ENCODE data around the gene TAS2R19.

Gene TAS2R19

DNA sequence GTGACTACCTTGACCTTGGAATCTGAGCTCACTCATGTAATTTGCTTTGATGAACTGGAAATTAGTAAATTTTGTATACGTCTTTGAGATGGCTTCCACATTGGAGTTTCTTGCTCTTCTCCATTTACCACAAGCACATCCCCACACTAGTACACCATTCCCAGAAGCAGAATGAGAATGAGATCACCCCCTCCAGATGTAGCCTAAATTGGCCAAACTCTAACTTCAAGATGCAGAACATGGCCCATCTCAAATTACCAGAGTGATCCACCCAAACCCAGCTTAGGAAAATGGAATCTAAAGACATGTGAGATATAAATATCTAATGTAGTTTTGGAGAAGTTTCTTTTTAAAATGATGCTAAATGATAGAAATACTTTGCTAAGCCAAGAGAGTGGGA lies 14.8 kb downstream of the TAS2R19 start:
- no peak for DNase-seq
- Histone ChIP-seq H3K9me3 (ENCODE audit: severe bottlenecking) (no peaks in the 10 kb centered on the region), H3K4me3 (ENCODE audit: low read depth, low read length) (no peak overlapping the region), H3K36me3 (no peaks in the 10 kb centered on the region), H3K27ac (no peak overlapping the region), H3K27me3 (ENCODE audit: insufficient read depth, low read depth, severe bottlenecking) (no peaks in the 10 kb centered on the region)
- TF ChIP-seq, protein P1, sequence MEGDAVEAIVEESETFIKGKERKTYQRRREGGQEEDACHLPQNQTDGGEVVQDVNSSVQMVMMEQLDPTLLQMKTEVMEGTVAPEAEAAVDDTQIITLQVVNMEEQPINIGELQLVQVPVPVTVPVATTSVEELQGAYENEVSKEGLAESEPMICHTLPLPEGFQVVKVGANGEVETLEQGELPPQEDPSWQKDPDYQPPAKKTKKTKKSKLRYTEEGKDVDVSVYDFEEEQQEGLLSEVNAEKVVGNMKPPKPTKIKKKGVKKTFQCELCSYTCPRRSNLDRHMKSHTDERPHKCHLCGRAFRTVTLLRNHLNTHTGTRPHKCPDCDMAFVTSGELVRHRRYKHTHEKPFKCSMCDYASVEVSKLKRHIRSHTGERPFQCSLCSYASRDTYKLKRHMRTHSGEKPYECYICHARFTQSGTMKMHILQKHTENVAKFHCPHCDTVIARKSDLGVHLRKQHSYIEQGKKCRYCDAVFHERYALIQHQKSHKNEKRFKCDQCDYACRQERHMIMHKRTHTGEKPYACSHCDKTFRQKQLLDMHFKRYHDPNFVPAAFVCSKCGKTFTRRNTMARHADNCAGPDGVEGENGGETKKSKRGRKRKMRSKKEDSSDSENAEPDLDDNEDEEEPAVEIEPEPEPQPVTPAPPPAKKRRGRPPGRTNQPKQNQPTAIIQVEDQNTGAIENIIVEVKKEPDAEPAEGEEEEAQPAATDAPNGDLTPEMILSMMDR (IDR thresholded peaks at IDR 0.05; ENCODE audit: low read depth, low read length): no peak

DNA sequence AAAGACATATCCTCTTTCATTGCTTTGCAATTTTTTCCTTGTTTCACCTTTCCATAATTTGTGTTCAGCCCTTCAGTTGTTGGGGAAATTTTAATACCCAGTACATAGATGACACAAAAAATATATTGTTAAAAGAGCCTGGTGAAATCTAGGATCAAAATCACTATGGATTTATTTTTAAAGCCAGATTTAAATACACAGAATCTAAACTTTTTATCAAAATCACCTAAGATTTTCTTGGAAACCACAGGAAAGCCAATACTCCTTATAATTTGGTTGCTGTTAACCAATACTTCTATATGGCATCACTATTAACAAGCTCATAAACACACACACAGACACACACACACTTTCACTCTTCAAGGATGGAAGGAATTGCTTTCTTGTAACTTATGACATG lies 24.2 kb downstream of the TAS2R19 start, which contains the start of gene TAS2R20:
Gene TAS2R20, minus strand, starts transcription at position 101 of the 400 bp plus-strand sequence. CDS start 429 bp downstream, outside the sequence.
- DNase-seq: no peak
- H3K27ac ChIP-seq: no peak within 1 kb of the TSS
- H3K4me3 ChIP-seq (ENCODE audit: low read depth, low read length): no peak within 1 kb of the TSS
- no peaks in the 10 kb centered on the region for H3K36me3 ChIP-seq
- H3K27me3 ChIP-seq (ENCODE audit: insufficient read depth, low read depth, severe bottlenecking): no peaks in the 10 kb centered on the region
- H3K9me3 ChIP-seq (ENCODE audit: severe bottlenecking): no peaks in the 10 kb centered on the region
- TF ChIP-seq, protein P1 (IDR thresholded peaks at IDR 0.05; ENCODE audit: low read depth, low read length): no peak

DNA sequence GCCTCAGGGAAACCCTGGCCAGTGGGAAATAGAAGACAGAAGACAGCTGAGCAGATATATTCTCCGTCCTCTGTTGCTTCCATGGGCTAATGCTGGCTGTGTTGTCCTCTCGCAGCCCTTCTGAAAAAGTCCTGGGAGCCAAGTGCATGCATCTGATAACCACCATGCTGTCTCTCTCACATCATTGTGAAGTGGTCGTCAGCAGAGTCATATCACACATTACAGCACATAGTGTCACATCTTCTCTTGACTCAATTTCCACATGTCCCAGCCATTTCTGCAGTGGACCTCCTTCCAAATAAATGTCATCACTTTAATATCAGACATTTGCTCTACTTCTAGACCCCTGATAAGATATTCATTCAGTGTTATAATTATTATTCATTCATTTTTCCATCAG lies 28.1 kb downstream of the TAS2R19 start:
- H3K27ac ChIP-seq: no peak overlapping the region
- no peaks in the 10 kb centered on the region for H3K9me3 ChIP-seq (ENCODE audit: severe bottlenecking)
- H3K27me3 ChIP-seq (ENCODE audit: insufficient read depth, low read depth, severe bottlenecking): no peaks in the 10 kb centered on the region
- H3K36me3 ChIP-seq: no peaks in the 10 kb centered on the region
- DNase-seq: no peak
- H3K4me3 ChIP-seq (ENCODE audit: low read depth, low read length): no peak overlapping the region
- TF ChIP-seq, protein P1 (IDR thresholded peaks at IDR 0.05; ENCODE audit: low read depth, low read length): no peak

DNA sequence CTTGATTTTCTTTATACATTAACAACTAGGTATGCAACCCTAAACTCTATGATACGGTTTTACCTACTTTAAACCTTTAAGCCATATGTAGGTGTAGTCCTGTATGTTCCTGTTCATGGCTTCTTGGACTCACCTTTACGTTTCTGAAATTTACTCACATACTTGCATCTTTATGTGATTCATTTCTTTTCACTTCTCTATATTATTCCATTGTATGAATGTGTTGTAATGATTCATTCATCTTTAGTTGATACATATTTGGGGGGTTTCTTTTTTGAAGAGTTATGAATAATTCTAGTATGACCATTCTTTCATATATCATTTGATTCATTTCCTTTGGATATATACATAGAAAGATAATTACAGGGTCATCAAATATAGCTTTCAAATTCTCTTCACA lies 33.3 kb downstream of the TAS2R19 start:
- Histone ChIP-seq H3K27ac (no peak overlapping the region), H3K36me3 (no peaks in the 10 kb centered on the region), H3K27me3 (ENCODE audit: insufficient read depth, low read depth, severe bottlenecking) (no peaks in the 10 kb centered on the region), H3K4me3 (ENCODE audit: low read depth, low read length) (no peak overlapping the region), H3K9me3 (ENCODE audit: severe bottlenecking) (no peaks in the 10 kb centered on the region)
- TF ChIP-seq, protein P1 (IDR thresholded peaks at IDR 0.05; ENCODE audit: low read depth, low read length): no peak
- DNase-seq: no peak

DNA sequence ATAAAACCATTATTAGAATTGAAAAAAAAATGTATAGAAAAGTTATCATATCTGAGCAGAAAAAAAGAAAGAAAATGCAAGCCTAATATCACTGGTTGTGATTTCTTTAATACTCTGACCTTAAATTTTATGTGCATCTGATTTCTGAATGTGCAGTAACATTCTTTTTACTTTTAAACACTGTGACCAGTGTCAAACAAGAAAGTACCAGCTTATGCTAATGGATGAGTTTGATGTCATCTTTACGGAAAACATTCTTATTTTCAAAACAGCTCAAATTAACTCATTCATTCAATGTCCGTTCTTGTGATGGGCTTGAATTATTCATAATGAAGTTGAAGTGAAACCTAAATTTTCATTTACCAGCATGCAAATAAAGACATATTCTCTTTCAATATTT lies 35.6 kb downstream of the TAS2R19 start, which contains the start of gene TAS2R50:
Gene TAS2R50, minus strand, starts transcription at position 101 of the 400 bp plus-strand sequence. Its CDS starts 52 bp downstream, at position 49.
- no peaks in the 10 kb centered on the region for H3K9me3 ChIP-seq (ENCODE audit: severe bottlenecking)
- no peak within 1 kb of the TSS for H3K4me3 ChIP-seq (ENCODE audit: low read depth, low read length)
- H3K36me3 ChIP-seq: no peaks in the 10 kb centered on the region
- no peak for DNase-seq
- TF ChIP-seq, protein P1 (IDR thresholded peaks at IDR 0.05; ENCODE audit: low read depth, low read length): no peak
- H3K27ac ChIP-seq: no peak within 1 kb of the TSS
- no peaks in the 10 kb centered on the region for H3K27me3 ChIP-seq (ENCODE audit: insufficient read depth, low read depth, severe bottlenecking)

DNA sequence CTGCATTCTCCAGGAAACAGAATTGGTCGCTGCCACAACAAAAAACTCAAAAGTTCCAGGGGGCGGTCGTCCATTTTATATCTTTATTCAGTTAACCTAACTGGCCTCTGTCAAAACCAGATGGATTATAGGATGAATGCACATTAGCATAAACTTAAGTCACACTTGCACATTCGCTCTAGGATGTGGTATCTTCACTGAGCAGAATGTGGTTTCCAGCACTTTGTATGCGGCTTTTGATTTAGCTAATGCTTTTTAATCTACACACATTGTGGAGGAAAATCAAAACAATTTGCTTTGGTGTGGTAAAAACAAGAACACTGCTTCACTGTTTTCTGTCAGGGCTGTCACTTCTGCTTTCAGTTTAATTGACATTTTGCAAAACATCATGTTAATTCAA lies 40.2 kb downstream of the TAS2R19 start:
- Histone ChIP-seq H3K4me3 (ENCODE audit: low read depth, low read length) (no peak overlapping the region), H3K9me3 (ENCODE audit: severe bottlenecking) (no peaks in the 10 kb centered on the region), H3K27me3 (ENCODE audit: insufficient read depth, low read depth, severe bottlenecking) (no peaks in the 10 kb centered on the region), H3K27ac (no peak overlapping the region), H3K36me3 (no peaks in the 10 kb centered on the region)
- DNase-seq: no peak
- TF ChIP-seq, protein P1 (IDR thresholded peaks at IDR 0.05; ENCODE audit: low read depth, low read length): no peak
